Measurements from ENCODE around the gene GTSE1. TPM values are rescaled to one million over a fixed set of nuclear protein-coding genes. Genes with fewer than 3 reads are reported as not detected.

The GTSE1 gene
- total RNA-seq, 1 experiment from 2014 or later: 88.1 TPM

- TF ChIP-seq EZH2 (IDR thresholded peaks at IDR 0.05; ENCODE audit: borderline replicate concordance, low read depth, low read length, poor library complexity, severe bottlenecking) (no peak), CTCF (conservative IDR thresholded peaks at IDR 0.05; ENCODE audit: low read depth, low read length) (no peak)
- H3K36me3 ChIP-seq (ENCODE audit: insufficient read depth, low read length, poor library complexity, severe bottlenecking): peaks cover 13% of the 10 kb centered on the region
- ChIA-PET POLR2A (ENCODE audit: low non-redundant PET) (no interaction called here), CTCF (no interaction called here)
- intact Hi-C loops (cut with micrococcal nuclease; ENCODE audit: unreplicated experiment): no loop called here
- no peaks in the 10 kb centered on the region for H3K9me3 ChIP-seq (ENCODE audit: low read depth, low read length, poor library complexity, severe bottlenecking)
- BruUV-seq (replicated peaks): no TSS peak
- H3K4me3 ChIP-seq (ENCODE audit: low read depth, low read length, poor library complexity, severe bottlenecking): no peak overlapping the region
- H3K27ac ChIP-seq (ENCODE audit: low read depth, low read length, poor library complexity, severe bottlenecking): no peak overlapping the region
- no peaks in the 10 kb centered on the region for H3K27me3 ChIP-seq (replicated peaks; ENCODE audit: insufficient read depth, low read depth, low read length, poor library complexity)
- no peak for DNase-seq (ENCODE audit: low spot score)
- no peaks in the 10 kb centered on the region for H3K4me1 ChIP-seq (ENCODE audit: insufficient read depth, low read length, poor library complexity, severe bottlenecking)
Measured at GRCh38 chr22:46280063-46280817, 16.4 kb upstream of the GTSE1 start.

GRCh38 chr22:46280999-46281623 is 15.6 kb upstream of the GTSE1 start:
- no peak for DNase-seq (ENCODE audit: low spot score)
- Histone ChIP-seq H3K4me1 (ENCODE audit: insufficient read depth, low read length, poor library complexity, severe bottlenecking) (no peaks in the 10 kb centered on the region), H3K27ac (ENCODE audit: low read depth, low read length, poor library complexity, severe bottlenecking) (no peak overlapping the region), H3K4me3 (ENCODE audit: low read depth, low read length, poor library complexity, severe bottlenecking) (no peak overlapping the region), H3K27me3 (replicated peaks; ENCODE audit: insufficient read depth, low read depth, low read length, poor library complexity) (no peaks in the 10 kb centered on the region), H3K36me3 (ENCODE audit: insufficient read depth, low read length, poor library complexity, severe bottlenecking) (peaks cover 5% of the 10 kb centered on the region), H3K9me3 (ENCODE audit: low read depth, low read length, poor library complexity, severe bottlenecking) (no peaks in the 10 kb centered on the region)
- intact Hi-C loops (cut with micrococcal nuclease; ENCODE audit: unreplicated experiment): no loop called here
- TF ChIP-seq CTCF (conservative IDR thresholded peaks at IDR 0.05; ENCODE audit: low read depth, low read length) (no peak), EZH2 (IDR thresholded peaks at IDR 0.05; ENCODE audit: borderline replicate concordance, low read depth, low read length, poor library complexity, severe bottlenecking) (no peak)
- no TSS peak for BruUV-seq (replicated peaks)
- POLR2A ChIA-PET (ENCODE audit: low non-redundant PET): no interaction called here
- CTCF ChIA-PET: no interaction called here

GRCh38 chr22:46281866-46282678 is 14.6 kb upstream of the GTSE1 start:
- Histone ChIP-seq H3K4me1 (ENCODE audit: insufficient read depth, low read length, poor library complexity, severe bottlenecking) (no peaks in the 10 kb centered on the region), H3K27me3 (replicated peaks; ENCODE audit: insufficient read depth, low read depth, low read length, poor library complexity) (no peaks in the 10 kb centered on the region), H3K36me3 (ENCODE audit: insufficient read depth, low read length, poor library complexity, severe bottlenecking) (peaks cover 5% of the 10 kb centered on the region), H3K9me3 (ENCODE audit: low read depth, low read length, poor library complexity, severe bottlenecking) (no peaks in the 10 kb centered on the region), H3K27ac (ENCODE audit: low read depth, low read length, poor library complexity, severe bottlenecking) (no peak overlapping the region), H3K4me3 (ENCODE audit: low read depth, low read length, poor library complexity, severe bottlenecking) (no peak overlapping the region)
- intact Hi-C loops (cut with micrococcal nuclease; ENCODE audit: unreplicated experiment): no loop called here
- BruUV-seq (replicated peaks): no TSS peak
- CTCF ChIA-PET: interaction anchor here (0.6 kb wide), 1 partner anchor 252 kb away, joined by 3 read pairs; no protein-coding TSS in a partner anchor
- no peak for DNase-seq (ENCODE audit: low spot score)
- TF ChIP-seq CTCF (conservative IDR thresholded peaks at IDR 0.05; ENCODE audit: low read depth, low read length) (no peak), EZH2 (IDR thresholded peaks at IDR 0.05; ENCODE audit: borderline replicate concordance, low read depth, low read length, poor library complexity, severe bottlenecking) (no peak)
- POLR2A ChIA-PET (ENCODE audit: low non-redundant PET): no interaction called here

Measured in A673 (cell line).